DND-41 (cell line): ENCODE results near the gene CRISPLD2.

Source experiments
- ATAC-seq: fragments of 200-7000 bp; cut with Tn5 transposase; 3 replicates; pipeline ENCODE4 v1.9.1; 2021; ENCODE audit warnings: low read depth; ENCODE audit not compliant: insufficient read depth
- DNase-seq: peaks from one replicate; pipeline ENCODE4 v3.0.0-alpha.2; 2020
- H2AFZ ChIP-seq: 2 replicates; pipeline ENCODE4 v1.6.0; 2012; ENCODE audit warnings: low read depth, low read length
- H3K27ac ChIP-seq: 2 replicates; pipeline ENCODE4 v1.5.1; 2012; ENCODE audit warnings: low read length, inconsistent platforms
- H3K27me3 ChIP-seq: fragments of 200-600 bp; sonication (generic); 2 replicates; pipeline ENCODE4 v1.6.0; 2012; ENCODE audit warnings: low read length, mild to moderate bottlenecking, inconsistent platforms; ENCODE audit not compliant: insufficient read depth, poor library complexity
- H3K36me3 ChIP-seq: 2 replicates; pipeline ENCODE4 v1.5.1; 2012; ENCODE audit warnings: low read length, inconsistent platforms; ENCODE audit not compliant: insufficient read depth
- H3K4me1 ChIP-seq: 2 replicates; pipeline ENCODE4 v1.5.1; 2012; ENCODE audit warnings: mild to moderate bottlenecking, low read length; ENCODE audit not compliant: insufficient read depth
- H3K4me2 ChIP-seq: 2 replicates; pipeline ENCODE4 v1.6.0; 2012; ENCODE audit warnings: mild to moderate bottlenecking, moderate library complexity, low read length, inconsistent platforms; ENCODE audit not compliant: insufficient read depth
- H3K4me3 ChIP-seq, 2 experiments: fragments of 200-600 bp in 1 of 2; shearing (Covaris generic) in 1 of 2; 2 replicates each; pipeline ENCODE4 v1.5.1; 2012 to 2016; ENCODE audit warnings: inconsistent platforms in 2 of 2, low read length in 2 of 2, mild to moderate bottlenecking in 2 of 2, low read depth in 1 of 2, moderate library complexity in 1 of 2
- H3K79me2 ChIP-seq: 2 replicates; pipeline ENCODE4 v1.6.0; 2012; ENCODE audit warnings: low read length, inconsistent platforms; ENCODE audit not compliant: insufficient read depth
- H3K9ac ChIP-seq: 2 replicates; pipeline ENCODE4 v1.6.0; 2012; ENCODE audit warnings: low read depth, mild to moderate bottlenecking, inconsistent platforms, low read length, moderate library complexity
- H3K9me3 ChIP-seq: 2 replicates; pipeline ENCODE4 v1.5.1; 2012; ENCODE audit warnings: low read length, moderate library complexity, mild to moderate bottlenecking, inconsistent platforms; ENCODE audit not compliant: insufficient read depth, severe bottlenecking
- H4K20me1 ChIP-seq: 2 replicates; pipeline ENCODE4 v1.6.0; 2012; ENCODE audit warnings: low read length; ENCODE audit not compliant: insufficient read depth
- EZH2 ChIP-seq: IDR thresholded peaks from 3 replicates; pipeline ENCODE4 v1.6.1; 2012; ENCODE audit warnings: borderline replicate concordance, low read depth, mild to moderate bottlenecking, moderate library complexity, low read length, inconsistent platforms; ENCODE audit not compliant: severe bottlenecking
- TF ChIP-seq, protein P1 (sequence below): IDR thresholded peaks from 2 replicates; pipeline ENCODE4 v1.5.1; 2012; ENCODE audit warnings: borderline replicate concordance, low read length, moderate library complexity, mild to moderate bottlenecking; ENCODE audit not compliant: poor library complexity, severe bottlenecking; ENCODE audit errors: extremely low read depth

CRISPLD2 gene

GRCh38 chr16:84867696-84868095 is 47.9 kb downstream of the CRISPLD2 start:
- H3K27ac ChIP-seq = no peak overlapping the region
- DNase-seq = no peak
- no peak overlapping the region for H3K9ac ChIP-seq
- no peaks in the 10 kb centered on the region for H3K79me2 ChIP-seq
- no peaks in the 10 kb centered on the region for H3K36me3 ChIP-seq
- peaks cover 14% of the 10 kb centered on the region for H3K27me3 ChIP-seq
- ATAC-seq = no peak
- H3K9me3 ChIP-seq = no peaks in the 10 kb centered on the region
- no peaks in the 10 kb centered on the region for H3K4me1 ChIP-seq
- TF ChIP-seq, protein P1, sequence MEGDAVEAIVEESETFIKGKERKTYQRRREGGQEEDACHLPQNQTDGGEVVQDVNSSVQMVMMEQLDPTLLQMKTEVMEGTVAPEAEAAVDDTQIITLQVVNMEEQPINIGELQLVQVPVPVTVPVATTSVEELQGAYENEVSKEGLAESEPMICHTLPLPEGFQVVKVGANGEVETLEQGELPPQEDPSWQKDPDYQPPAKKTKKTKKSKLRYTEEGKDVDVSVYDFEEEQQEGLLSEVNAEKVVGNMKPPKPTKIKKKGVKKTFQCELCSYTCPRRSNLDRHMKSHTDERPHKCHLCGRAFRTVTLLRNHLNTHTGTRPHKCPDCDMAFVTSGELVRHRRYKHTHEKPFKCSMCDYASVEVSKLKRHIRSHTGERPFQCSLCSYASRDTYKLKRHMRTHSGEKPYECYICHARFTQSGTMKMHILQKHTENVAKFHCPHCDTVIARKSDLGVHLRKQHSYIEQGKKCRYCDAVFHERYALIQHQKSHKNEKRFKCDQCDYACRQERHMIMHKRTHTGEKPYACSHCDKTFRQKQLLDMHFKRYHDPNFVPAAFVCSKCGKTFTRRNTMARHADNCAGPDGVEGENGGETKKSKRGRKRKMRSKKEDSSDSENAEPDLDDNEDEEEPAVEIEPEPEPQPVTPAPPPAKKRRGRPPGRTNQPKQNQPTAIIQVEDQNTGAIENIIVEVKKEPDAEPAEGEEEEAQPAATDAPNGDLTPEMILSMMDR = no peak
- no peak for TF ChIP-seq EZH2
- no peaks in the 10 kb centered on the region; the same call in 1 of the 2 replicates for H4K20me1 ChIP-seq
- H3K4me2 ChIP-seq = no peak overlapping the region
- no peak overlapping the region for H3K4me3 ChIP-seq
- H2AFZ ChIP-seq = no peak overlapping the region

DNA sequence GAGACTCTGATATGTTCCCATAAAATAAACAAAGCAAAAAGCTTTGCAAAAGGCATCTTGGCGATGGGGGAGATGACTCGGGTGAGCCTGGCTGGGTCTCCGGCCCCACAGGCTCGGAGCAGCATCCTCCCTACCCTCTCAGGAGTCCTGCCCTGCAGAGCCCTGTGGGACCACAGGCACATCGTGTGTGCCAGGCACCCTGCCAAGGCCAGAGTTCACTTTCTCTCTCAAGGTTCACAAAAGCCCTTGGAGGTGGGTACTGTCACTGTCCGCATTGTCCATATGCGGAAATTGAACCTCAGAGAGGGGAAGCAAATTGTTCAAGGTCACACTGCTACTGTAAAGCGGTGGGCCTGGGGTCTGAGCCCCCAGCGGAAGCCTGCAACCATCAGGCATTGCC is 48.5 kb downstream of the CRISPLD2 start:
- Histone ChIP-seq H3K4me3 (no peak overlapping the region), H3K27me3 (peaks cover 14% of the 10 kb centered on the region), H3K36me3 (no peaks in the 10 kb centered on the region), H3K79me2 (no peaks in the 10 kb centered on the region), H3K4me2 (no peak overlapping the region), H3K27ac (no peak overlapping the region), H3K4me1 (no peaks in the 10 kb centered on the region), H4K20me1 (no peaks in the 10 kb centered on the region; the same call in 1 of the 2 replicates), H2AFZ (no peak overlapping the region), H3K9me3 (no peaks in the 10 kb centered on the region), H3K9ac (no peak overlapping the region)
- no peak for TF ChIP-seq EZH2
- TF ChIP-seq, protein P1 = no peak
- ATAC-seq = no peak
- no peak for DNase-seq

GRCh38 chr16:84868829-84869472 is 49.2 kb downstream of the CRISPLD2 start:
- no peaks in the 10 kb centered on the region for H3K36me3 ChIP-seq
- ATAC-seq = no peak
- TF ChIP-seq, protein P1 = no peak

More at GRCh38 chr16:84868829-84869472, 49.2 kb downstream of the CRISPLD2 start:
- H3K27me3 ChIP-seq = peaks cover 15% of the 10 kb centered on the region
- no peak overlapping the region for H3K27ac ChIP-seq
- no peak overlapping the region for H3K4me2 ChIP-seq
- H3K4me3 ChIP-seq = no peak overlapping the region
- H3K4me1 ChIP-seq = no peaks in the 10 kb centered on the region
- no peaks in the 10 kb centered on the region; the same call in 1 of the 2 replicates for H4K20me1 ChIP-seq
- no peak overlapping the region for H3K9ac ChIP-seq
- H3K9me3 ChIP-seq = no peaks in the 10 kb centered on the region
- H3K79me2 ChIP-seq = no peaks in the 10 kb centered on the region
- DNase-seq = no peak
- H2AFZ ChIP-seq = no peak overlapping the region
